PFSK-1 (cell line): Measurements from ENCODE around the gene UNC5B.

Experiments used
- FOXP2 ChIP-seq: optimal IDR thresholded peaks from 2 replicates; pipeline ENCODE3; 2011; ENCODE audit warnings: borderline replicate concordance, control low read depth, inconsistent platforms; ENCODE audit not compliant: insufficient read depth; ENCODE audit errors: extremely low read length, extremely low read depth
- POLR2AphosphoS5 ChIP-seq: IDR thresholded peaks from 2 replicates; pipeline ENCODE4 v1.6.1; 2012; ENCODE audit warnings: low read depth, mild to moderate bottlenecking, control low read depth, low read length, moderate library complexity
- REST ChIP-seq, 2 experiments: IDR thresholded peaks; 2 replicates each; pipeline versions ENCODE4 v1.6.1 to v1.8.0; 2011 to 2012; ENCODE audit warnings: low read depth in 2 of 2, low read length in 2 of 2, control low read depth in 1 of 2, inconsistent platforms in 1 of 2, mild to moderate bottlenecking in 1 of 2, moderate library complexity in 1 of 2; ENCODE audit not compliant: insufficient read depth in 1 of 2
- SIN3A ChIP-seq: IDR thresholded peaks from 2 replicates; pipeline ENCODE4 v1.6.1; 2012; ENCODE audit warnings: mild to moderate bottlenecking, low read length, moderate library complexity, borderline replicate concordance; ENCODE audit not compliant: insufficient read depth
- TAF1 ChIP-seq: IDR thresholded peaks from 2 replicates; pipeline ENCODE4 v1.6.1; 2012; ENCODE audit warnings: low read length, control low read depth, borderline replicate concordance; ENCODE audit not compliant: insufficient read depth

The UNC5B gene

GRCh38 chr10:71228875-71229675 is 16.7 kb downstream of the UNC5B start:
- TF ChIP-seq POLR2AphosphoS5 (no peak), FOXP2 (no peak), TAF1 (no peak), REST (IDR thresholded peaks at IDR 0.05; ENCODE audit: insufficient read depth in 1 of 2, low read depth in 2 of 2, low read length in 2 of 2) (no peak), SIN3A (no peak)

- TF ChIP-seq POLR2AphosphoS5 (no peak), REST (IDR thresholded peaks at IDR 0.05; ENCODE audit: insufficient read depth in 1 of 2, low read depth in 2 of 2, low read length in 2 of 2) (no peak), SIN3A (no peak), FOXP2 (no peak), TAF1 (no peak)
Measured at GRCh38 chr10:71229726-71230655, 17.6 kb downstream of the UNC5B start.

GRCh38 chr10:71230656-71231025 is 18.3 kb downstream of the UNC5B start:
- no peak for TF ChIP-seq REST (IDR thresholded peaks at IDR 0.05; ENCODE audit: insufficient read depth in 1 of 2, low read depth in 2 of 2, low read length in 2 of 2)
- no peak for TF ChIP-seq TAF1
- no peak for TF ChIP-seq SIN3A
- no peak for TF ChIP-seq FOXP2
- TF ChIP-seq POLR2AphosphoS5: no peak

GRCh38 chr10:71231206-71231605 is 18.8 kb downstream of the UNC5B start:
- TF ChIP-seq REST (IDR thresholded peaks at IDR 0.05; ENCODE audit: insufficient read depth in 1 of 2, low read depth in 2 of 2, low read length in 2 of 2) (no peak), TAF1 (no peak), POLR2AphosphoS5 (no peak), FOXP2 (no peak), SIN3A (no peak)
